ENCODE results near the gene GLG1. TPM values are rescaled to one million over a fixed set of nuclear protein-coding genes. Genes with fewer than 3 reads are reported as not detected.

GLG1 gene
- total RNA-seq, 1 experiment from 2014 or later: 135 TPM

GRCh38 chr16:74499114-74499513 lies 107.8 kb downstream of the GLG1 start:
- Histone ChIP-seq H2BK20ac (ENCODE audit: low read depth, low read length, poor library complexity, severe bottlenecking) (no peak overlapping the region), H2AK5ac (ENCODE audit: insufficient read length, low read length) (no peak overlapping the region), H3K18ac (ENCODE audit: insufficient read length, low read depth, low read length) (no peak overlapping the region), H2BK15ac (ENCODE audit: low read depth, low read length) (no peak overlapping the region), H4K8ac (replicated peaks; ENCODE audit: insufficient read length, low read depth, low read length) (no peak overlapping the region), H3K4ac (ENCODE audit: low read depth, low read length) (no peak overlapping the region), H3K9me3 (ENCODE audit: control insufficient read depth, low read depth, low read length) (no peaks in the 10 kb centered on the region), H3K23me2 (ENCODE audit: insufficient read length, low read depth, low read length, poor library complexity, severe bottlenecking) (no peaks in the 10 kb centered on the region), H3K14ac (ENCODE audit: insufficient read depth, low read length) (no peak overlapping the region), H2BK12ac (ENCODE audit: insufficient read length, low read depth, low read length) (no peak overlapping the region), H3K23ac (ENCODE audit: insufficient read length, low read depth, low read length) (no peak overlapping the region), H3T11ph (ENCODE audit: low read length) (no peak overlapping the region), H3K4me1 (ENCODE audit: insufficient read depth, low read length) (no peaks in the 10 kb centered on the region), H2BK120ac (ENCODE audit: low read depth, low read length, poor library complexity, severe bottlenecking) (no peak overlapping the region), H3K56ac (ENCODE audit: insufficient read length, low read depth, low read length) (no peak overlapping the region), H3K79me2 (ENCODE audit: insufficient read depth, low read length) (no peaks in the 10 kb centered on the region), H3K27ac (ENCODE audit: insufficient read length, low read depth, low read length) (no peak overlapping the region), H3K79me1 (ENCODE audit: insufficient read depth, low read depth, low read length, poor library complexity, severe bottlenecking) (peaks cover under 1% of the 10 kb centered on the region), H3K4me2 (ENCODE audit: insufficient read depth, insufficient read length, low read length) (no peak overlapping the region), H3K9ac (ENCODE audit: extremely low read depth, insufficient read length, low read length) (no peak overlapping the region), H4K91ac (ENCODE audit: insufficient read length, low read depth, low read length) (no peak overlapping the region), H3K27me3 (ENCODE audit: insufficient read depth, low read length) (no peaks in the 10 kb centered on the region), H2BK5ac (ENCODE audit: insufficient read length, low read length) (no peak overlapping the region), H4K5ac (ENCODE audit: insufficient read length, low read depth, low read length) (no peak overlapping the region), H4K20me1 (ENCODE audit: control insufficient read depth, insufficient read depth, insufficient read length) (no peaks in the 10 kb centered on the region), H2AFZ (ENCODE audit: low read length) (no peak overlapping the region)
- Mint-ChIP-seq H3K27ac (no peak overlapping the region), H3K9me3 (no peaks in the 10 kb centered on the region), H3K36me3 (ENCODE audit: insufficient read depth in 1 of 3, low read depth in 3 of 3) (peaks cover 13 to 40% (median 32%) of the 10 kb centered on the region in 3 experiments; a peak in 6 of 7 replicates), H3K4me1 (no peaks in the 10 kb centered on the region), H3K4me3 (no peak overlapping the region), H3K27me3 (ENCODE audit: low read depth) (no peaks in the 10 kb centered on the region)
- no peak for DNase-seq
- no peak for TF ChIP-seq CTCF (conservative IDR thresholded peaks at IDR 0.05)

Measured in H9 (cell line).